Anterior cingulate cortex (tissue), 58 donors: ENCODE results near the gene FSTL4.

Experiments used
- DNase-seq, 58 donors: peaks; one replicate each; lab custom pipeline; 2025; lab: John Stamatoyannopoulos, UW

The FSTL4 gene

GRCh38 chr5:133612249-133612860 is at the start of gene FSTL4:
Gene FSTL4 (minus strand): TSS chr5:133612541.
- DNase-seq: peak in 29 of 58 donors; percentile 6 to 60 (median 25)

GRCh38 chr5:133661389-133661788 is 49.0 kb upstream of the FSTL4 start:
- no peak for DNase-seq

GRCh38 chr5:133658327-133658726 is 46.0 kb upstream of the FSTL4 start:
- no peak for DNase-seq

- DNase-seq: no peak
Observed at GRCh38 chr5:133657036-133657435, 44.7 kb upstream of the FSTL4 start.

GRCh38 chr5:133655966-133656365 is 43.6 kb upstream of the FSTL4 start:
- DNase-seq: no peak

- no peak for DNase-seq
Observed at GRCh38 chr5:133653760-133654049, 41.4 kb upstream of the FSTL4 start.

- no peak for DNase-seq
Observed at GRCh38 chr5:133652951-133653759, 40.8 kb upstream of the FSTL4 start.

- DNase-seq: no peak
Observed at GRCh38 chr5:133644000-133644865, 31.9 kb upstream of the FSTL4 start.

- no peak for DNase-seq
Observed at GRCh38 chr5:133643365-133643764, 31.0 kb upstream of the FSTL4 start.

GRCh38 chr5:133642153-133642722 is 29.9 kb upstream of the FSTL4 start:
- DNase-seq: no peak

- DNase-seq: no peak
Observed at GRCh38 chr5:133641683-133642082, 29.3 kb upstream of the FSTL4 start.

- no peak for DNase-seq
Observed at GRCh38 chr5:133639850-133640528, 27.6 kb upstream of the FSTL4 start.

- DNase-seq: no peak
Observed at GRCh38 chr5:133638436-133638835, 26.1 kb upstream of the FSTL4 start.

GRCh38 chr5:133637206-133637605 is 24.9 kb upstream of the FSTL4 start:
- no peak for DNase-seq

GRCh38 chr5:133635051-133635450 is 22.7 kb upstream of the FSTL4 start:
- no peak for DNase-seq

GRCh38 chr5:133627180-133627579 is 14.8 kb upstream of the FSTL4 start:
- DNase-seq: no peak

GRCh38 chr5:133624316-133624715 is 12.0 kb upstream of the FSTL4 start:
- no peak for DNase-seq

GRCh38 chr5:133618141-133618540 is 5.8 kb upstream of the FSTL4 start:
- no peak for DNase-seq

- DNase-seq: no peak
Observed at GRCh38 chr5:133613743-133614142, 1.4 kb upstream of the FSTL4 start.

GRCh38 chr5:133613184-133613583 is 843 bp upstream of the FSTL4 start:
- no peak for DNase-seq
